Spleen (tissue), 11 donors: ENCODE measurements around the gene FOXP1. TPM values are rescaled to one million over a fixed set of nuclear protein-coding genes. Genes with fewer than 3 reads are reported as not detected.

Source experiments
- DNase-seq: peaks from one replicate; pipeline ENCODE4 v3.0.0-alpha.2; 2020
- H3K27ac ChIP-seq, 8 donors: fragments of 200-600 bp; sonication (generic) in 7 of 8; 1 replicate in 4 of 8; 2 replicates in 4 of 8; pipeline versions ENCODE4 v1.5.0 to v1.8.0; 2016 to 2021; ENCODE audit warnings: inconsistent platforms in 4 of 8, mild to moderate bottlenecking in 4 of 8, moderate library complexity in 1 of 8
- H3K27me3 ChIP-seq, 7 donors: fragments of 200-600 bp; sonication (generic) in 6 of 7; replicated peaks in 1 of 7; 1 replicate in 4 of 7; 2 replicates in 3 of 7; pipeline versions ENCODE4 v1.5.0 to v1.8.0; 2016 to 2021; ENCODE audit warnings: inconsistent platforms in 3 of 7, mild to moderate bottlenecking in 1 of 7
- H3K36me3 ChIP-seq, 6 donors: fragments of 200-600 bp; sonication (generic) in 5 of 6; 1 replicate in 4 of 6; 2 replicates in 2 of 6; pipeline versions ENCODE4 v1.5.0 to v1.8.0; 2016 to 2021; ENCODE audit warnings: inconsistent platforms in 2 of 6
- H3K4me1 ChIP-seq, 6 donors: fragments of 200-600 bp; sonication (generic) in 5 of 6; 1 replicate in 3 of 6; 2 replicates in 3 of 6; pipeline versions ENCODE4 v1.5.0 to v1.8.0; 2016 to 2021; ENCODE audit warnings: inconsistent platforms in 3 of 6
- H3K4me3 ChIP-seq, 8 donors: fragments of 200-600 bp; sonication (generic) in 7 of 8; 1 replicate in 4 of 8; 2 replicates in 4 of 8; pipeline versions ENCODE4 v1.5.0 to v1.8.0; 2016 to 2021; ENCODE audit warnings: inconsistent platforms in 4 of 8, mild to moderate bottlenecking in 4 of 8, moderate library complexity in 2 of 8
- H3K9me3 ChIP-seq, 8 donors: fragments of 200-600 bp; sonication (generic) in 7 of 8; 1 replicate in 4 of 8; 2 replicates in 4 of 8; pipeline versions ENCODE4 v1.5.0 to v1.8.0; 2016 to 2021; ENCODE audit warnings: inconsistent platforms in 4 of 8
- CTCF ChIP-seq, 11 experiments: fragments of 200-600 bp in 7 of 11; fragments of 450-650 bp in 4 of 11; sonication (generic) in 4 of 11; IDR thresholded peaks in 8 of 11; conservative IDR thresholded peaks in 3 of 11; 1 replicate in 7 of 11; 2 replicates in 4 of 11; pipeline versions ENCODE4 v1.4.0 to v1.8.0; 2016 to 2021; ENCODE audit warnings: antibody characterized with exemption in 11 of 11, inconsistent platforms in 4 of 11, mild to moderate bottlenecking in 1 of 11
- POLR2A ChIP-seq, 3 donors: fragments of 450-650 bp; IDR thresholded peaks; one replicate each; pipeline ENCODE4 v1.5.1; 2017; ENCODE audit warnings: antibody characterized with exemption in 3 of 3, mild to moderate bottlenecking in 1 of 3
- POLR2AphosphoS5 ChIP-seq, 3 donors: sonication (generic); formaldehyde crosslinking; IDR thresholded peaks; one replicate each; pipeline ENCODE4 v1.5.1; 2017; ENCODE audit warnings: antibody characterized with exemption in 3 of 3
- WGBS, 5 donors: extraction: QIAGEN DNeasy Blood & Tissue Kit in 3 of 5; methylation state at CpG; one replicate each; pipeline versions ENCODE4 v1.1.5 to v1.1.7; 2013 to 2018; 5-methylcytosine and 5-hydroxymethylcytosine counted together
- intact Hi-C: fragments of 100-400 bp; cut with DNase I; formaldehyde crosslinking; loops from one replicate; pipeline ENCODE4 v1.15.0; 2023; ENCODE audit warnings: low total_unique reads
- polyA plus RNA-seq, 3 donors: library from polyadenylated mRNA; stranded (reverse); fragments of 200-250 nt; gene quantifications; one replicate each; pipeline ENCODE4 v1.2.1, GENCODE V29; 2013
- total RNA-seq, 7 donors: library from RNA; depleted of rRNA in 3 of 7; stranded (reverse); fragments of >200 nt in 3 of 7; fragmentation: NEBNext Ultra II Directional in 4 of 7; extraction: Animal tissue kit (Norgen Biotek cat#: 25700) in 4 of 7; gene quantifications; one replicate each; pipeline versions ENCODE4 v1.1.0 to v1.2.1, GENCODE V29; 2016 to 2021
- donor health status: healthy with polysubstance abuse.
- donor health status: DM: no; HTN: no; CAD: no; lungs with moderate emphysema.
- donor health status: DM: no; HTN: no; CAD: no.
- donor health status: Bipolar disorder and iron deficiency.
- donor health status: healthy.
- donor health status: DM: no; HTN: no; CAD: no.
- donor health status: DM: yes; HTN: yes; CAD: no.

The FOXP1 gene
- total and polyA plus RNA-seq, 10 donors: 11.1 to 202 (median 153) TPM

GRCh38 chr3:71446260-71446659 lies 137.3 kb downstream of the FOXP1 start:
- no peaks in the 10 kb centered on the region for H3K36me3 ChIP-seq
- H3K9me3 ChIP-seq: no peaks in the 10 kb centered on the region
- no peaks in the 10 kb centered on the region for H3K27me3 ChIP-seq
- peaks cover 42 to 100% (median 75%) of the 10 kb centered on the region in 6 donors for H3K4me1 ChIP-seq
- no peak overlapping the region for H3K4me3 ChIP-seq
- H3K27ac ChIP-seq: peak overlapping the region; percentile 2 to 97 (median 89)
- DNase-seq: no peak
- TF ChIP-seq CTCF (IDR thresholded peaks at IDR 0.05 in 8 of 11, conservative IDR thresholded peaks at IDR 0.05 in 3 of 11) (no peak), POLR2AphosphoS5 (IDR thresholded peaks at IDR 0.05) (no peak), POLR2A (IDR thresholded peaks at IDR 0.05) (no peak)
- intact Hi-C loops: no loop called here
- 79 to 94% (median 82%) methylated on average over 4 of the region's 4 CpGs for WGBS, 5 donors

DNA sequence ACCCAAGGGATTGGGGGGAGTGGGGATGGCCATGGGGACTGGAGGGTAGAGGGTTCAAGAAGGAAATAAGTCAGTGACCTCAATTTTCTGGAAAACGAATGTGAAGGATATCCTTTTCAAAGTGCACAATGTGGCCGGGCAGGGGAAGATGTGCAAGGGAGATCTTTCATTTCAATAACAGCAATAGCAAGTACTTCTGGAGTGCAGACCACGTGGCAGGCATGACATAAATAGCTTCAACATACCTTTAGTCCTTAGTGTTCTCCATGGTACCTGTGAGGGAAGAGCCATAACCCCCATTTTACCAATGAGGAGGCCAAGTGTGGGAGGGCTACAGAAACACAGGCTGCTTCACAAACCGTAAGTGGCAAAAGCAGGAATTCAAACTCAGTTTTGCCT lies 138.7 kb downstream of the FOXP1 start:
- Histone ChIP-seq H3K27ac (peak overlapping the region; percentile 73 to 97 (median 90)), H3K4me1 (peaks cover 47 to 100% (median 78%) of the 10 kb centered on the region in 6 donors), H3K9me3 (no peaks in the 10 kb centered on the region), H3K36me3 (no peaks in the 10 kb centered on the region), H3K27me3 (no peaks in the 10 kb centered on the region), H3K4me3 (peak overlapping the region in 1 of 8 donors; percentile 53)
- no peak for TF ChIP-seq POLR2A (IDR thresholded peaks at IDR 0.05)
- TF ChIP-seq POLR2AphosphoS5 (IDR thresholded peaks at IDR 0.05): no peak
- TF ChIP-seq CTCF (IDR thresholded peaks at IDR 0.05 in 8 of 11, conservative IDR thresholded peaks at IDR 0.05 in 3 of 11): no peak
- WGBS, 5 donors: 20 to 48% (median 38%) methylated on average over 4 of the region's 4 CpGs
- DNase-seq: no peak
- intact Hi-C loops: no loop called here

DNA sequence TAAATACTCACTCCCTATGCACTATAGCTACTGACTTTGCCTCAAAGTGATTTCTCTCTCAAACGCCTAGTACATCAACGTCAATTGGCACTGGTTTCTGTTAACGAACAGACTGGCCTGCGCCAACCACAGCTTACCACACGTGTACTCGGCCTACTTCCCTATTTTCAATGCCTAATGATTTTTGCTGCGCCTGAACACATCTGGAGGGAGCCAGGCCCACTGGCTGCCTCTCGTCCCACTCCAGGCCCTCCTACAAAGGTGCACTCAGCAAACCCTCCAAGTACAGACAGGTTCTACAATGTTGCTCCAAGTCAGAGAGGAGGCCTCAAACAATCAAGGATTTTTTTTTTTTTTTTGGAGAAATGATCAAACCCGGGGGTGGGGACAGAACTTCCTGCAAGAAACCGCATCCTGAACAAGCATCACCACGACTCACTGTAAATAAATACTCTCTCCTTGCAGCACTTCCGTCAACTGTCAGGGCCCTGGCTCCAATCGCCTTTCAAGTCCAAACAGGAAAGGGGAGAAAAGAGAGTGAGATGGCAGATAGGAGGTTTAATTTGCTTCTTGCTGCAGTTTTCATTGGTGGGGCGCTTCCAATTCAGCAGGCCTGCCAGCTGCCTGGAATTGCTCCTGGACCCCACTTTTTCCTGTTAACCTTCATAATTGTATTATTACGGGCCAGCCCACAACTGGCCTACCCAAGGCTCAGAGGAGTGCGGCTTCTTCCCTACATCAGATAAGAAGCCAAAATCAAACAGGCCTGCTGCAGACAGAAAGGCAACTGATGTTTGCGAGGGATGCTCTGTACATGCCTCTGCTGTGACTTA lies 139.3 kb downstream of the FOXP1 start:
- TF ChIP-seq CTCF (IDR thresholded peaks at IDR 0.05 in 8 of 11, conservative IDR thresholded peaks at IDR 0.05 in 3 of 11) (no peak), POLR2AphosphoS5 (IDR thresholded peaks at IDR 0.05) (peak in 2 of 3 donors; percentile 74 to 86), POLR2A (IDR thresholded peaks at IDR 0.05) (no peak)
- no peaks in the 10 kb centered on the region for H3K27me3 ChIP-seq
- H3K27ac ChIP-seq: peak overlapping the region; percentile 73 to 97 (median 90)
- H3K4me1 ChIP-seq: peaks cover 47 to 100% (median 81%) of the 10 kb centered on the region in 6 donors
- no peaks in the 10 kb centered on the region for H3K9me3 ChIP-seq
- peak overlapping the region in 2 of 8 donors; percentile 7 to 53 for H3K4me3 ChIP-seq
- no peaks in the 10 kb centered on the region for H3K36me3 ChIP-seq
- DNase-seq: peak; percentile 92
- intact Hi-C loops: no loop called here
- 13 to 22% (median 15%) methylated on average over 17 of the region's 17 CpGs for WGBS, 5 donors

DNA sequence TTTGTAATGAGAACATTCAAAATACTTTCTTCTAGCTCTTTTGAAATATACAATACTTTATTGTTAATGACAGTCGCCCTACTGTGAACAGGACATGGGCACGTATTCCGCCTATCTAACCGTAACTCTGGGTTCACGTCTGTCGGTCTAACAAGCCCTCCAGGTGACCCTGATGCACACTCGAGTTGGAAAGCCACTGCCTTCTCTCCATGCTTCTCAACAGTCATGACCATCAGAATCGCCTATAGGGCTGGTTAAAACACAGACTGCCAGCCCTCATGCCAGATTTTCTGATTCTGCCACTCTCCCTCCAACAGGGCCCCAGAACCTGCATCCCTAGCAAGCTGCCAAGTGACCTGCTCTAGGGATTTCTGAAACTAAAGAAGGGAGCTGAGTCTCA lies 140.2 kb downstream of the FOXP1 start:
- Histone ChIP-seq H3K4me3 (peak overlapping the region in 1 of 8 donors; percentile 53), H3K9me3 (no peaks in the 10 kb centered on the region), H3K4me1 (peaks cover 51 to 100% (median 89%) of the 10 kb centered on the region in 6 donors), H3K27me3 (no peaks in the 10 kb centered on the region), H3K36me3 (no peaks in the 10 kb centered on the region), H3K27ac (peak overlapping the region; percentile 73 to 97 (median 90))
- intact Hi-C loops: no loop called here
- no peak for TF ChIP-seq POLR2AphosphoS5 (IDR thresholded peaks at IDR 0.05)
- no peak for TF ChIP-seq CTCF (IDR thresholded peaks at IDR 0.05 in 8 of 11, conservative IDR thresholded peaks at IDR 0.05 in 3 of 11)
- TF ChIP-seq POLR2A (IDR thresholded peaks at IDR 0.05): no peak
- WGBS, 5 donors: 79 to 86% (median 80%) methylated on average over 8 of the region's 8 CpGs
- DNase-seq: no peak
